Measurements from ENCODE around the gene LITAFD. TPM values are rescaled to one million over a fixed set of nuclear protein-coding genes. Genes with fewer than 3 reads are reported as not detected.

LITAFD gene
- polyA plus RNA-seq, 3 donors = not detected

- peaks cover 75 to 96% of the 10 kb centered on the region in 2 donors for H3K36me3 Mint-ChIP-seq
- Histone ChIP-seq H3K27ac (ENCODE audit: low read depth in 1 of 2, low read length in 2 of 2) (no peak overlapping the region), H3K36me3 (replicated peaks in 1 of 2; ENCODE audit: control insufficient read depth in 1 of 2, insufficient read depth in 2 of 2, low read length in 2 of 2) (peaks cover 48 to 79% of the 10 kb centered on the region in 2 donors), H3K4me1 (ENCODE audit: control insufficient read depth in 1 of 2, insufficient read depth in 2 of 2, low read length in 2 of 2) (peaks cover 15 to 18% of the 10 kb centered on the region in 2 donors), H3K9me3 (replicated peaks in 1 of 2; ENCODE audit: control insufficient read depth in 1 of 2, insufficient read depth in 1 of 2, low read length in 2 of 2) (no peaks in the 10 kb centered on the region), H4K20me1 (ENCODE audit: insufficient read depth, low read length) (peaks cover 44% of the 10 kb centered on the region), H2AFZ (ENCODE audit: insufficient read depth, low read depth, low read length, poor library complexity, severe bottlenecking) (no peak overlapping the region), H3K4me3 (replicated peaks in 1 of 3; ENCODE audit: low read depth in 2 of 3, low read length in 3 of 3) (no peak overlapping the region), H3K79me2 (ENCODE audit: insufficient read depth, low read length) (peaks cover 11% of the 10 kb centered on the region), H3K4me2 (replicated peaks; ENCODE audit: extremely low read depth, low read length, poor library complexity, severe bottlenecking) (no peak overlapping the region), H3K27me3 (ENCODE audit: control insufficient read depth in 2 of 2, insufficient read depth in 2 of 2, low read length in 2 of 2) (no peaks in the 10 kb centered on the region), H3K9ac (ENCODE audit: insufficient read depth, low read length, poor library complexity, severe bottlenecking) (no peak overlapping the region)
- intact Hi-C loops (cut with micrococcal nuclease) = no loop called here
- H3K4me1 Mint-ChIP-seq = peaks cover 24% of the 10 kb centered on the region
- TF ChIP-seq CTCF (IDR thresholded peaks at IDR 0.05) = no peak
- no peak overlapping the region for H3K27ac Mint-ChIP-seq
- H3K4me3 Mint-ChIP-seq = no peak overlapping the region
- no peak for DNase-seq
- WGBS (ENCODE audit: insufficient coverage) = no CpG with 5 or more reads among the region's 9 CpGs
- peaks cover 0 to 4% (median 0%) of the 10 kb centered on the region in 7 donors for H3K9me3 Mint-ChIP-seq
- peaks cover 0 to 6% (median 3%) of the 10 kb centered on the region in 3 donors for H3K27me3 Mint-ChIP-seq (ENCODE audit: low read depth in 3 of 3)
Observed at GRCh38 chr16:8854298-8854948, 27.7 kb upstream of the LITAFD start.

GRCh38 chr16:8855051-8855786 is 26.9 kb upstream of the LITAFD start:
- Histone ChIP-seq H4K20me1 (ENCODE audit: insufficient read depth, low read length) (peaks cover 44% of the 10 kb centered on the region), H3K9ac (ENCODE audit: insufficient read depth, low read length, poor library complexity, severe bottlenecking) (no peak overlapping the region), H2AFZ (ENCODE audit: insufficient read depth, low read depth, low read length, poor library complexity, severe bottlenecking) (no peak overlapping the region), H3K36me3 (replicated peaks in 1 of 2; ENCODE audit: control insufficient read depth in 1 of 2, insufficient read depth in 2 of 2, low read length in 2 of 2) (peaks cover 48 to 79% of the 10 kb centered on the region in 2 donors), H3K4me2 (replicated peaks; ENCODE audit: extremely low read depth, low read length, poor library complexity, severe bottlenecking) (no peak overlapping the region), H3K4me1 (ENCODE audit: control insufficient read depth in 1 of 2, insufficient read depth in 2 of 2, low read length in 2 of 2) (peaks cover 7 to 10% of the 10 kb centered on the region in 2 donors), H3K4me3 (replicated peaks in 1 of 3; ENCODE audit: low read depth in 2 of 3, low read length in 3 of 3) (no peak overlapping the region), H3K27me3 (ENCODE audit: control insufficient read depth in 2 of 2, insufficient read depth in 2 of 2, low read length in 2 of 2) (no peaks in the 10 kb centered on the region), H3K9me3 (replicated peaks in 1 of 2; ENCODE audit: control insufficient read depth in 1 of 2, insufficient read depth in 1 of 2, low read length in 2 of 2) (no peaks in the 10 kb centered on the region), H3K27ac (ENCODE audit: low read depth in 1 of 2, low read length in 2 of 2) (no peak overlapping the region), H3K79me2 (ENCODE audit: insufficient read depth, low read length) (peaks cover 17% of the 10 kb centered on the region)
- WGBS (ENCODE audit: insufficient coverage) = 96% methylated on average over 6 of the region's 11 CpGs
- DNase-seq = no peak
- Mint-ChIP-seq H3K27ac (peak overlapping the region in 2 of 7 donors; percentile 36 to 42), H3K9me3 (peaks cover 0 to 4% (median 0%) of the 10 kb centered on the region in 7 donors), H3K36me3 (peaks cover 70 to 95% of the 10 kb centered on the region in 2 donors), H3K4me1 (peaks cover 16% of the 10 kb centered on the region), H3K4me3 (no peak overlapping the region), H3K27me3 (ENCODE audit: low read depth in 3 of 3) (peaks cover 0 to 6% (median 3%) of the 10 kb centered on the region in 3 donors)
- intact Hi-C loops (cut with micrococcal nuclease) = no loop called here
- TF ChIP-seq CTCF (IDR thresholded peaks at IDR 0.05) = no peak
